Measurements from ENCODE around the gene ALG1.
"Not testable (repeated sequence)": the region's sequence is repeated elsewhere in the genome, so short reads cannot be mapped to it uniquely, and the experiment has no call there.

Gene ALG1

DNA sequence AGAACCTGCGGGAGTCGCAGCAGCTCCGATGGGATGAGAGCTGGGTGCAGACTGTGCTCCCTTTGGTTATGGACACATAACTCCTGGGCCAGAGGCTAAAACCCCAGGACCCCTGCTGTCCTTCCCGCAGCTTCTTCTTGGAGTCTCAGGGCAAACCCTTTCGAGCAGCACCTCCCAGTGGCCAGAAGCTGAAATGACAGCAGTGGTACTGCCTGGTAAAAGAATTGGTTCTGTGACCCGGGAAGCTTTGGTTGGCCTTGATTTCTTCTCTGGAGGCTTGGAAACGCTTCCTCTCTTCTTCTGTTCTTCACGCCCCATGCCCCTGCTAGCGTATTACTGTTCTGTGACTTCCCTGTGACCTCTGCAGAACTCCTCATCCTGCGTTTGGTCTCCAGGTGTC lies 13.2 kb downstream of the ALG1 start:
- H3K27me3 ChIP-seq (ENCODE audit: control insufficient read depth in 2 of 2, insufficient read depth in 2 of 2, low read length in 2 of 2); H3K4me1 ChIP-seq (ENCODE audit: control insufficient read depth in 2 of 2, insufficient read depth in 2 of 2, low read length in 2 of 2); H3K9ac ChIP-seq (ENCODE audit: low read depth in 1 of 2, low read length in 2 of 2); H3K9me3 ChIP-seq (ENCODE audit: control insufficient read depth in 2 of 2, low read length in 2 of 2); H3K4me3 ChIP-seq (ENCODE audit: low read length in 2 of 2); H3K36me3 ChIP-seq (ENCODE audit: control insufficient read depth in 2 of 2, insufficient read depth in 2 of 2, low read length in 2 of 2); H3K27ac ChIP-seq (ENCODE audit: low read depth in 2 of 2, low read length in 2 of 2): not testable (repeated sequence)

DNA sequence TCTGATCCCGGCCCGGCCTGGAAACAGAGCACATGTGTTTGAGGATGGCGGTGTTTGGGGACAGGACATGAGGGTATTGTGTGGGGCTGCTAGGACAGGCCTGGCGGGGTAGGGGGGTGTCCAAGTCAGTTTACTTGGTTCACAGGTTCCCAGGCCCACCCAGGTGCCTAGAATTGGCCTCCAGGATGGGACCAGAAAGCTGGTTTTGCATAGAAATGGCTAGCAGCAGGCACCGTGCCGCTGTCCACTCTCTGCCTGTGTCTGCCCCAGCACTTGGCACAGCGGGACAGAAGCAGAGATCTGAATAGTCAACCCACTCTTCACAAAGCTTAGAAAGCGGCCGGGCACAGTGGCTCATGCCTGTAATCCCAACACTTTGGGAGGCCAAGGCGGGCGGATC lies 14.1 kb downstream of the ALG1 start:
- not testable (repeated sequence) for H3K4me3 ChIP-seq (ENCODE audit: low read length in 2 of 2); H3K36me3 ChIP-seq (ENCODE audit: control insufficient read depth in 2 of 2, insufficient read depth in 2 of 2, low read length in 2 of 2)

DNA sequence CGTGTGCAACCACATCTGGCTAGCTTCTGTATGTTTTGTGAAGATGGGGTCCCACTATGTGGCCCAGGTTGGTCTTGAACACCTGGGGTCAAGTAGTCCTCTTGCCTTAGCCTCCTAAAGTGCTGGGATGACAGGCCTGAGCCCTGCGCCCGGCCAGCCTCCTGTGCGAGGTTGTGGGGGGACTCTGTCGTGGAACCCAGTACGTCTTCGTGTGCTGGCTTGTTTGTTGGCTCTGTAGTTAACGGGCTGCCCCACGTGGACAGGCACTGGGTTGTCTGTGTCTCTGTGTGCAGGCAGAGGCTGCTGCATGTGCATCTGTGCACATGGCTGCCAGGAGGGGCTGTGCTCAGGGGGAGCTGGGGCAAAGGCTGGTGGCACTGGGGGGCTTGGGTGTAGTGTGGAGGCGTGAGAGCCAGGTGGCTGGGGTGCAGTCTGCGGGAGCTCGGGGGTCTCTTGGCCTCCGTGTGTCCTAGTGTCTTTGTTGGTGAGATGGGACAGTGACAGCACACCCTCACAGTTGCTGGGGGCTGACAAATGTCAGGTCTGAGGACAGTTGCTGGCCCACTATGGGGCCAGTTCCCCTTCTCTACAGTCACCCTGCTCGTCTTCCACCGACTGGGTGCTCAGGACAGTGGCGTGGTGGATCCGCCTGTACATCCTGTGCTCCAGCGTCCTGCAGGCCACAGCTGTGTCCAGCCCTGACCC lies 16.6 kb downstream of the ALG1 start:
- not testable (repeated sequence) for H3K36me3 ChIP-seq (ENCODE audit: control insufficient read depth in 2 of 2, insufficient read depth in 2 of 2, low read length in 2 of 2); H3K9ac ChIP-seq (ENCODE audit: low read depth in 1 of 2, low read length in 2 of 2); H3K4me1 ChIP-seq (ENCODE audit: control insufficient read depth in 2 of 2, insufficient read depth in 2 of 2, low read length in 2 of 2); H3K4me3 ChIP-seq (ENCODE audit: low read length in 2 of 2); H3K9me3 ChIP-seq (ENCODE audit: control insufficient read depth in 2 of 2, low read length in 2 of 2); H3K27ac ChIP-seq (ENCODE audit: low read depth in 2 of 2, low read length in 2 of 2); H3K27me3 ChIP-seq (ENCODE audit: control insufficient read depth in 2 of 2, insufficient read depth in 2 of 2, low read length in 2 of 2)

More for the DNA sequence above, 14.1 kb downstream of the ALG1 start:
- H3K9ac ChIP-seq (ENCODE audit: low read depth in 1 of 2, low read length in 2 of 2); H3K27ac ChIP-seq (ENCODE audit: low read depth in 2 of 2, low read length in 2 of 2); H3K27me3 ChIP-seq (ENCODE audit: control insufficient read depth in 2 of 2, insufficient read depth in 2 of 2, low read length in 2 of 2); H3K4me1 ChIP-seq (ENCODE audit: control insufficient read depth in 2 of 2, insufficient read depth in 2 of 2, low read length in 2 of 2); H3K9me3 ChIP-seq (ENCODE audit: control insufficient read depth in 2 of 2, low read length in 2 of 2): not testable (repeated sequence)

DNA sequence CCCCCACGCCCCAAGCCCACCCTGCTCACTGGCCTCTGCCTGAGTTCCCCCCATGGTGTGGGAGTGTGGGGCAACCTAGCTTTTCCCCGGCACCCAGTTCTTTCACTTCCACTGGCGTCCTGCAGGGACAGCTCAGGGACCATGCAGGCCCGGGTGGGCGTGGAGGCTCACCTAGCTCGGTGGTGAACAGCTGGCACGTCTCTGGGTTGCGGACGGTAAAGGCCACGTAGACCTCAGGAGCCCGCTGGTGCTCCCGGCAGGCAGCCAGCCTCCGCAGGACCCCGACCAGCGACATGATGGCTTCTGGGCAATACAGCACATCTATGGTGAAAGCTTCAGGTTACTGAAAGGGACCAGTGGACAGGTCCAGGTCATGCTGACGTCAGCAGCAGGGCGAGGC lies 17.3 kb downstream of the ALG1 start:
- H3K9me3 ChIP-seq (ENCODE audit: control insufficient read depth in 2 of 2, low read length in 2 of 2); H3K36me3 ChIP-seq (ENCODE audit: control insufficient read depth in 2 of 2, insufficient read depth in 2 of 2, low read length in 2 of 2); H3K4me3 ChIP-seq (ENCODE audit: low read length in 2 of 2); H3K27ac ChIP-seq (ENCODE audit: low read depth in 2 of 2, low read length in 2 of 2); H3K27me3 ChIP-seq (ENCODE audit: control insufficient read depth in 2 of 2, insufficient read depth in 2 of 2, low read length in 2 of 2); H3K9ac ChIP-seq (ENCODE audit: low read depth in 1 of 2, low read length in 2 of 2); H3K4me1 ChIP-seq (ENCODE audit: control insufficient read depth in 2 of 2, insufficient read depth in 2 of 2, low read length in 2 of 2): not testable (repeated sequence)

DNA sequence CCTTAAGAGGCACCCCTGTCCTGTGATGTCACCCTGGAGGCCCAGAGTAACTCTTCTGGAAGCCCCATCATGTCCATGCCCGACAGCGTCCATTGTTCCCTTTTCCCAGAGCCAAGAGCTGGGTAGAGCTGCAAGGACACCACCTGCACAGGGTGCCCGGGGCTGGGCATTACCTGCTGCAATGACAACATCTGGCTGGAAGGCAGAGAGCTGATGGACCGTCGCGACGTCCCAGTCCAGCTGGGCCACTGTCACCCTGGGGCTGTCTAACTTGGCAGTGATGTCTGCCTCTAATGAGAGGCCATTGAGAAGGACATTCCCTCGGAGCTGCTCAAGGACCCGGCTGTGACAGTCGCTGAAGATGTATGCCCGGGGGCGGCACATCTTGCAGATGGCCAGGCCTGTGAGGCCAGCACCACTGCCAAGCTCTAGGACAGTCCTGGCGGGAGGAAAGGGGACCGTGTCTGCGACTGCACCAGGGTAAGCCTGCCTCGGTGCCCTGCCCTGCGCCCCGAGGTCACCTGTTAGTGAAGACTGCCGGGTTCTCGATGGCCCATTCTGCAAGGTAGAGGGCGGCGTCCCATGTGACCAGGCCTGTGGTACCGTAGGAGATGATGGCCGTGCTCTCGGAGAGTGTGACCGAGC lies 18.4 kb downstream of the ALG1 start:
- H3K27me3 ChIP-seq (ENCODE audit: control insufficient read depth in 2 of 2, insufficient read depth in 2 of 2, low read length in 2 of 2); H3K36me3 ChIP-seq (ENCODE audit: control insufficient read depth in 2 of 2, insufficient read depth in 2 of 2, low read length in 2 of 2): not testable (repeated sequence)

DNA sequence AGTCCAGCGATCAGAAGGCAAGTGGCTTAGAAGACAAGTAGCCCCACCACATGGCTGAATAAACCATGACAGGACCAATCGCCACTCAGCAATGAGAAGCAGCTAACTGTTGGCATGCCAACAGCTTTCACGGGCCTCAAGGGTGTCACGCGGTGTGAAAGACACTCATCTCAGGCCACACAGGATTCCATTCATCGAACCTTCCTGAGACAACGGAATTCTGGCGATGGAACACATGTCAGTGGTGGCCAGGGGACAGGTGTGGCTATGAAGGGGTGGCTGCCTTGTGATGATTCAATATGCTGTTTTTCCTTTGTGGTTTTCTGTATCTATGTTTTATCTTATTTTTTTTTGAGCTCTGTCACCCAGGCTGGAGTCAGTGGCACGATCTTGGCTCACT lies 18.9 kb downstream of the ALG1 start:
- H3K27ac ChIP-seq (ENCODE audit: low read depth in 2 of 2, low read length in 2 of 2); H3K9ac ChIP-seq (ENCODE audit: low read depth in 1 of 2, low read length in 2 of 2); H3K36me3 ChIP-seq (ENCODE audit: control insufficient read depth in 2 of 2, insufficient read depth in 2 of 2, low read length in 2 of 2); H3K27me3 ChIP-seq (ENCODE audit: control insufficient read depth in 2 of 2, insufficient read depth in 2 of 2, low read length in 2 of 2); H3K4me1 ChIP-seq (ENCODE audit: control insufficient read depth in 2 of 2, insufficient read depth in 2 of 2, low read length in 2 of 2); H3K4me3 ChIP-seq (ENCODE audit: low read length in 2 of 2); H3K9me3 ChIP-seq (ENCODE audit: control insufficient read depth in 2 of 2, low read length in 2 of 2): not testable (repeated sequence)

More for the DNA sequence above, 18.4 kb downstream of the ALG1 start:
- not testable (repeated sequence) for H3K4me1 ChIP-seq (ENCODE audit: control insufficient read depth in 2 of 2, insufficient read depth in 2 of 2, low read length in 2 of 2); H3K27ac ChIP-seq (ENCODE audit: low read depth in 2 of 2, low read length in 2 of 2); H3K4me3 ChIP-seq (ENCODE audit: low read length in 2 of 2); H3K9ac ChIP-seq (ENCODE audit: low read depth in 1 of 2, low read length in 2 of 2); H3K9me3 ChIP-seq (ENCODE audit: control insufficient read depth in 2 of 2, low read length in 2 of 2)

DNA sequence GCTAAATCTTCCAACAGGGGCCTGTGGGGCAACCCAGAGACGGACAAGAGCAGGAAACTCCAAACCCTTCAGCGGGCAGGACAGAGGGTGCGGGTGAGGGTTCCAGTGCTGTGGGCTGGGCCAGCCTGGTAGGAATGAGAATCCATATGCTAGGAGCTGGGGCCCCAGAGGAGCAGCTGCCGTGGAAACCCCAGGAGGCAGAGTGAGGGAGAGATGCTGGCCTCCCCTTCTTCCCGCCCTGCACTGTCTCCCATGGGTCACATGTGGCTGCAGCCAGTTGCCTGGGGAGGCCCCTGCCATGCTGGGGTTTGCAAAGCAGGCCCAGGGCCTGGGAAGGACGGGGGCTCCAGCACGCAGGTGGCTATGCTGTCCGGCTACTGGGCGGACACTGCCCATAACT lies 21.4 kb downstream of the ALG1 start:
- H3K4me3 ChIP-seq (ENCODE audit: low read length in 2 of 2); H3K9ac ChIP-seq (ENCODE audit: low read depth in 1 of 2, low read length in 2 of 2); H3K9me3 ChIP-seq (ENCODE audit: control insufficient read depth in 2 of 2, low read length in 2 of 2); H3K27ac ChIP-seq (ENCODE audit: low read depth in 2 of 2, low read length in 2 of 2); H3K27me3 ChIP-seq (ENCODE audit: control insufficient read depth in 2 of 2, insufficient read depth in 2 of 2, low read length in 2 of 2); H3K36me3 ChIP-seq (ENCODE audit: control insufficient read depth in 2 of 2, insufficient read depth in 2 of 2, low read length in 2 of 2); H3K4me1 ChIP-seq (ENCODE audit: control insufficient read depth in 2 of 2, insufficient read depth in 2 of 2, low read length in 2 of 2): not testable (repeated sequence)

DNA sequence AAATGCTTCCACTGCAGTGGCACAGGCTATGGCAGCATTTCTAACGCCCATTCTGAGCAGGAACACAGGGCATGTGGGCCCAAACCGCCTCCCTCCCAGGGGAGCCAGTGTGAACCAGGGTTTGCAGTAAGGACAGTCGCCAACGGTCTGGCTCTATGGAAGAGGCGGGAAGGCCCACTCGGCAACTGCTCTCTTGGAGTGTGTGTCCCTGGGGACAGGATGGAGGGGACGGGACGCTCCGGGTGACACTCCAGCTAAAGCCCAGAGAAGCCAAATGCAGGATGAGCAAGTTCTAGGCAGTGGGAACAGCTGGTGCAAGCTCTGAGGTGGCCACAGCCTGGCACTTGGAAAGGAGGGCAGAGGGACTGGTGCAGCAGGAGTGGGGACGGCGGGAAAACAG lies 22.1 kb downstream of the ALG1 start:
- not testable (repeated sequence) for H3K4me1 ChIP-seq (ENCODE audit: control insufficient read depth in 2 of 2, insufficient read depth in 2 of 2, low read length in 2 of 2); H3K4me3 ChIP-seq (ENCODE audit: low read length in 2 of 2); H3K27me3 ChIP-seq (ENCODE audit: control insufficient read depth in 2 of 2, insufficient read depth in 2 of 2, low read length in 2 of 2); H3K27ac ChIP-seq (ENCODE audit: low read depth in 2 of 2, low read length in 2 of 2); H3K9ac ChIP-seq (ENCODE audit: low read depth in 1 of 2, low read length in 2 of 2); H3K36me3 ChIP-seq (ENCODE audit: control insufficient read depth in 2 of 2, insufficient read depth in 2 of 2, low read length in 2 of 2); H3K9me3 ChIP-seq (ENCODE audit: control insufficient read depth in 2 of 2, low read length in 2 of 2)

DNA sequence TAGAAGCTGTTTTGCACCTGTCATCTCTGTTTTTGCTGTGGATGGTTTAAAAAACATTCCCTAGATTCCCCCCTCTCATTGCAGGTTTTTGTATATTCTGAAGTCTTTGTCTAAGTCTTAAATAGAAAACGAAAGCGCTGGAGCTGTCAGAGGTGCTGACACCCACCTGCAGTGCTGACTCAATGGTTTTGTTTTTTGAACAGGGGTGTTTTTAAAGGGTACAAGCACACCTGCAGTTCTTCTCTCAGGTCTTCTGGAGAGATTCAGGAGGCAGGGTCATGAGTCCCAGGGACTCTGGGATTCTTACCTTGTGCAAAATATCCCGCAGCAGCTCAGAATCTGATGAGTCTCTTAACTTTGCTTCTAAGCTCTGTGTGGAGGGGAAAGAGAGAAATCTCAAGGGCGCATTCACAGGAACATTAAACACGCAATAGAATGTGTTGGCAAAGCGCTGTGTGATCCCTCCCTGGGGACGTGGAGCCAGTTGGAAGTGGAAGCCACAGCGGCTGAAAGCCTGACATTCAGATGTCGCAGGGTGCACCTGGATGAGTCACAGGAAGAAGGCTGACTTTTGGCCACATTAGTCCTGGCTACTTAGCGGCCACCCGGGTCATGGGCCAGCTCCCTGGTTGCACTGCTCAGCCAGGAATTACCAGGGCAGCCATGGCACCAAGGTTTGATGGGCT lies 23.6 kb downstream of the ALG1 start:
- H3K9me3 ChIP-seq (ENCODE audit: control insufficient read depth in 2 of 2, low read length in 2 of 2); H3K27ac ChIP-seq (ENCODE audit: low read depth in 2 of 2, low read length in 2 of 2); H3K27me3 ChIP-seq (ENCODE audit: control insufficient read depth in 2 of 2, insufficient read depth in 2 of 2, low read length in 2 of 2); H3K4me1 ChIP-seq (ENCODE audit: control insufficient read depth in 2 of 2, insufficient read depth in 2 of 2, low read length in 2 of 2); H3K9ac ChIP-seq (ENCODE audit: low read depth in 1 of 2, low read length in 2 of 2); H3K36me3 ChIP-seq (ENCODE audit: control insufficient read depth in 2 of 2, insufficient read depth in 2 of 2, low read length in 2 of 2); H3K4me3 ChIP-seq (ENCODE audit: low read length in 2 of 2): not testable (repeated sequence)

DNA sequence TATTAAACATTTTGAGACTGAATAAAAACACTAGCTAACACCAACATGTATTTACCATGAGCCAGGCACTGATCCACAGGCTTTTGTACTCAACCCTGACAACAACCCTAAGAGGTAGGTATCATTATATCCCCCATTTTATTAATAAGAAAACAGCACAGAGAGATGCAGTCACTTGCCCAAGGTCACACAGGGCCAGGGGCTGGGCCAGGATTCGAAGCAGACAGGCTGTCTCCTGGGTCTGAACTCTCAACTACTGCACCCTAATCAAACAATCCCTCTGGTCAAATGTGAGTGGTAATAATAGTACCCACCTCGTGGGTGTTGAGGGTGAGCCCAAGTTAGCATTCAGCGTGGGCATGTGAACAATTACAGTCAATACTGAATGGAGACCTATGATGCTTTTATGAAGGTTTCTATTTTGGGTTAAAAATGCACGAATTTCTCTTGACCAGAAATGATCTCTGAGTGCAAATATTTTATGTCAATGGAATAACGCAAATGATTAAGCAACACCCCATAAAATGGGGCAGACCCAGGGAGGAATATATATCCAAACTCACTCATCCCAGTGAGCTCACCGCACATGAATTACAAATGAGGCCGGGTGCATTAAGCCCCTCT lies 24.9 kb downstream of the ALG1 start:
- not testable (repeated sequence) for H3K36me3 ChIP-seq (ENCODE audit: control insufficient read depth in 2 of 2, insufficient read depth in 2 of 2, low read length in 2 of 2); H3K4me1 ChIP-seq (ENCODE audit: control insufficient read depth in 2 of 2, insufficient read depth in 2 of 2, low read length in 2 of 2); H3K27me3 ChIP-seq (ENCODE audit: control insufficient read depth in 2 of 2, insufficient read depth in 2 of 2, low read length in 2 of 2); H3K9me3 ChIP-seq (ENCODE audit: control insufficient read depth in 2 of 2, low read length in 2 of 2)
- peak overlapping the region in 1 of 2 donors; percentile 65 for H3K27ac ChIP-seq (ENCODE audit: low read depth in 2 of 2, low read length in 2 of 2)
- peak overlapping the region; percentile 52 to 73 for H3K9ac ChIP-seq (ENCODE audit: low read depth in 1 of 2, low read length in 2 of 2)
- H3K4me3 ChIP-seq (ENCODE audit: low read length in 2 of 2) = peak overlapping the region; percentile 60 to 65

Measured in mucosa of rectum (tissue), 2 donors.